C4-2B (cell line): ENCODE measurements around the gene NRBF2.

ENCODE experiments used
- H3K27ac ChIP-seq: fragments of 450-650 bp; 2 replicates; pipeline ENCODE4 v1.5.1; 2017
- CTCF ChIP-seq: fragments of 450-650 bp; conservative IDR thresholded peaks from 2 replicates; pipeline ENCODE4 v1.5.1; 2017; ENCODE audit warnings: mild to moderate bottlenecking
- ZFX ChIP-seq: fragments of 450-650 bp; IDR thresholded peaks from 2 replicates; pipeline ENCODE4 v1.6.1; 2017

The NRBF2 gene

GRCh38 chr10:63110940-63111339, 22.2 kb upstream of the NRBF2 start:
- H3K27ac ChIP-seq = no peak overlapping the region
- no peak for TF ChIP-seq CTCF

- TF ChIP-seq CTCF = no peak
- no peak for TF ChIP-seq ZFX
- H3K27ac ChIP-seq = 0 out of 2 replicates have a peak overlapping the region, but pooled peaks have one; percentile 14
Measured at GRCh38 chr10:63114031-63114814, 18.9 kb upstream of the NRBF2 start.

- TF ChIP-seq ZFX (no peak), CTCF (no peak)
- H3K27ac ChIP-seq = no peak overlapping the region
Measured at GRCh38 chr10:63115732-63116383, 17.3 kb upstream of the NRBF2 start.

GRCh38 chr10:63116452-63117072, 16.6 kb upstream of the NRBF2 start:
- no peak overlapping the region for H3K27ac ChIP-seq

GRCh38 chr10:63119041-63119440, 14.1 kb upstream of the NRBF2 start:
- no peak for TF ChIP-seq ZFX
- no peak for TF ChIP-seq CTCF

More at GRCh38 chr10:63116452-63117072, 16.6 kb upstream of the NRBF2 start:
- TF ChIP-seq CTCF (no peak), ZFX (no peak)

GRCh38 chr10:63120554-63120953, 12.6 kb upstream of the NRBF2 start:
- TF ChIP-seq CTCF (no peak), ZFX (no peak)
- H3K27ac ChIP-seq = no peak overlapping the region

More at GRCh38 chr10:63119041-63119440, 14.1 kb upstream of the NRBF2 start:
- H3K27ac ChIP-seq = no peak overlapping the region

- H3K27ac ChIP-seq = no peak overlapping the region
- TF ChIP-seq CTCF (no peak), ZFX (no peak)
Measured at GRCh38 chr10:63123727-63124362, 9.3 kb upstream of the NRBF2 start.
